HG03442 (cell line): ENCODE results near the gene NGLY1.

Source experiments
- ATAC-seq: cut with Tn5 transposase; IDR thresholded peaks from one replicate; pipeline ENCODE4 v1.9.1; 2021; ENCODE audit warnings: mild to moderate bottlenecking, moderate library complexity; ENCODE audit not compliant: unreplicated experiment

NGLY1 gene

DNA sequence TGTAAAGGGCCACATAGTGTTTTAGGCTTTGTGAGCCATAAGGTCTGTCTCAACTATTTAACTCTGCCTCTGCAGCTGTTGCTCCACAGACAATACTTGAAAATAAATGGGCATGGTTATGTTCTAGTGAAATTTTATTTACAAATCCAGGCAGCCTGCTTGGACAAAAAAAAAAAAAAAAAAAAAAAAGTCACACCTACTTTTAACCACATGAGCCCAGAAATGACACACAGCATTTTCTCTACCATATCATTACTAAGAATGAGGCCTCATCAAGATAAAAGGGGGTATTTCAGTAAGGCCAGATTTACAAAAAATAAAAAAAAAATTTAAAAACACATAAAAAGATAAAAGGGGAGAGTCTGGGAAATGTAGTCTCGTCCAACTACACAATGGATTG is 1.7 kb upstream of the NGLY1 start:
- ATAC-seq, result no peak

DNA sequence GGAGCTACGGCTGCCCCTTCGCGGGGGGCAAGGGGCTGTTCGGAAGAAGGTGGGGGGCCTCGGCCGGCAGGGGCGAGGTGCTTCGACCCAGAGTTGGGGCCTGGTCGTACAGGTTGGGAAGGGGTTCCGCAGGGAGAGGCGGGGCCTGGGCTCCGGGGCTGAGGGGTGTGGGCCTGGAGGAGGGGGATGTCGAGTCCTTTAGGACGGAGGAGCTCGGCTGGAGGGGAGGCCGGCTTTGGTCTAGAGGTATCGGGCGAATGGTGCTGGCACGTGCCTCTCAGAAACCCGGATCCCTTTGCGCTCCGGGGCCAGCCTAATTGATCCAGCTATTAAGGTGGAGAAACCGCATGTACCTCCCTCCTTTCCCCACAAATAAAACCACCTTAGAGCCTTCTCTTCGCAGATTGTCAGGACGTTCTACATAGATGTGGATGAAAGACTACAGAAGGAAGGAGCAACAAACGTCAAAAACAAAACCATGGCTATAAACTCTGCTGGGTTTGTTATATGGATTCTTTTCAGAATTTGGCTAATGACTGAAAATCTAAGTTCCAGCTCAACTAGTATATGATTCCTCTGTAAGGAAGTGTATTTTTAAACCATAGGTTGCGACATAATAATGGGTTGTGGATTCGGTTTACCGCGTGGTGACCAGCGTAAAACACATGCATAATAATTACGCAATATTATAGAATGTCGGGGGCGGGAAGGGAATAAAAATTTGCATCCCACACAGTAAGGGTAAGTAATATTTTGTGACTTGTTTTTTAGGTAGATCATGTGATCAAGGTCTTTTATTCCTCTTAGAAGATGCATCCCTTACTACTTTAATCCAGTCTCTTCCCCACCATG is 644 bp upstream of the NGLY1 start:
- peak; percentile 21 for ATAC-seq

DNA sequence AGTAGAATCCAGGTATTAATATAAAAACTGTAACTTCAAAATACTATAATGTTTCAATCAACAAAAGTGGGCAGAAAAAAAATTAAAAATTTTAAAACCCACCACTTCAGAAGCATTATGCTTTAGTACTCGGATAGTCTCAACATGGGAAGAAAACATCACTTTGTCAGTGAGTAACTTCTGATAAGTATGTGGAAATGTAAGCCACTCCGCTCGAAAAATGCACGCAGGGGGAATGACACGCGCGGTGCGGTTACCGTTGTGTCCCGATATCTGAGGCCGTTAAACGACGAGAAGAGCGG is 656 bp downstream of the NGLY1 start:
- ATAC-seq, result no peak

DNA sequence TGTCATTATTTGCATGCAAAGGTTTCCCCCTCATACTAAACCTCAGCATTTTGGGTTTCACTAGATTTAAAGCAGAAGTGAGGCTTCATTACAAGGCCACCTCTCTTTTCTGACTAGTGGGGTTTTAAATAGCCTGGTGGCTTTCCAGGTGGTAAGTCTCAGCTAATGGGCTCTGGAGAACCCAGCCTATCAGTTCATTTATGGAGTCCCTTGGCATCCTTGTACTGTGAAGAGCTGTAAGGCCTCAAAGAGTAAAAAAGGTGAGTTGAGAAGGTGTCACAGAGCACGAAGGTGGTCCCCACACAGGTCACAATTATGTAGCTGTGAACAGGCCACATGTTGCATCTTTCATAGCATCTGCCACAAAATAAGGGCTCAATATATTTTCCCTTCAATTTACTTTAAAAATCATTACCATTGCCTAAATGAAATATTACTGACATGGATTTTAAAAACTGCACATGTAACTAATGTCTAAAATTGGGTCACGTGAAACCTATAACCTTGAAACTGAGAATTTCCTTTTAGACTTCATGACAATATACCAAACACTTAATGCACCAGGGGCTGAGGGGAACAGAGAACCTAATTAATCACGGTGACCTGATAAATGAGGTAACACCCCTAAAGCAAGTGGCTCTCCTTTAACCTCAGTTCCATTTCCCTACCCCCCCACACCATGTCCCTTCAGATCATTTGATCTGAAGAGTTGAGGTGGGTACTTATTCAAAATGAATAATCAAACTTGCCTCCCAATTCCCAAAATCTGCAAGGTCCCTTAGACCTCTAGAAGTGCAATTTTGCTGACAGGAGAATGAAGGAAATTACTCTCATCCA is 1.3 kb downstream of the NGLY1 start:
- peak; percentile 54 for ATAC-seq

DNA sequence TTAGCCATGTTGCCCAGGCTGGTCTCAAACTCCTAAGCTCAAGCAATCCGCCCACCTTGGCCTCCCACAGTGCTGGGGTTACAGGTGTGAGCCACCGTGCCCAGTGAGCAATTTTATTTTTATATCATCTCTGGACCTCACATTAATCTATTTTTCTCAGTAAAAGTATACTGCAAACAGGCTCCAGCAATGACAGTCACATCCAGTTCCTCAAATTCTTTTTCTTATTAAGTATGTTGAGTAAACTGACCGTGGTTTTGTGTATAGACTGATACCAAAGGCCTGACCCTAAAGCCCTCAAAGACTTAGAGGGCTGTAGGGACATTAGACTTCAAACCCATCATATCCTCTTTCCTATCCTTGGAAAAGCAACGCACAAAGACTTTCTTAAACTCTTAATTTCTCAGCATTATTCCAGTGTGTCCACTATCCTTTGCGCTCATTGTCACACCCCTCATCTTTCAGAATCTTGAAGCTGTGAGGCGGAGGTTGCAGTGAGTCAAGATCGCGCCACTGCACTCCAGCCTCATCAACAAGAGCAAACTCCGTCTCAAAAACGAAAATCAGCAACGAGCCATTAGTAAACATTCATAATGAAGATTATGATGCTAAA is 2.0 kb downstream of the NGLY1 start:
- ATAC-seq, result peak; percentile 0

DNA sequence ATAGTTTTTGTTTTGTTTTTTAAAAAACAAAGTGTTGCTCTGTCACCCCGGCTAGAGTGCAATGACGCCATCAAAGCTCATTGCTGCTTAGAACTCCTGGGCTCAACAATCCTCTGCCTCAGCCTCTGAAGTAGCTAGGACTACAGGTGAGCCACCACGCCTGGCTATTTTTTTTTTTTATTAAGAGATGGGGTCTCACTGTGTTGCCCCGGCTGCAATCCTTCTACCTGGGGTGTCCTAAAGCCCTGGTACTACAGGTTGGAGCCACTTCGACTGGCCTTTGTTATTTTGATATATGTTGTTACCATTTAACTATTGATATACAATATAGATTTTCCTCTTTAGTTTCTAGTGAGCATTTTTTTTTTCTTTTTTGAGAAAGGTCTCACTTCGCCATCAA is 2.6 kb downstream of the NGLY1 start:
- no peak for ATAC-seq

DNA sequence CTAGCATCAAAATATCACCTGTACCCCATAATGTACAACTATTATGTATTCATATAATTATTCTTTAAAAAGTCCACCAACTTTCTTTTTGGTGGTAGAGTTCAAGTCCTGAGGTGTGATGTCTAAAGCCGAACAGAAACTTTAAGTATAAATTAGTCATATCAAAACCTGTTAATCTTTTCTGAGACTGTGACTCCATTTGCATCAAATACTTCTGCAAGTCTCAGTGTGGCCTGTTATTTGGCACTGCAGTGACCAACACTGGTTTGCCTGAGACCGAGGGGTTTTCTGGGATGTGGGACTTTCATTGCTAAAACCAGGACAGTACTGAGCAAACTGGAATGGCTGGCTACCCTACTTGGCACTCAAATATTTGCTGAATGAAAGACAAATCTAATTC is 7.3 kb downstream of the NGLY1 start:
- ATAC-seq, result peak; percentile 79

DNA sequence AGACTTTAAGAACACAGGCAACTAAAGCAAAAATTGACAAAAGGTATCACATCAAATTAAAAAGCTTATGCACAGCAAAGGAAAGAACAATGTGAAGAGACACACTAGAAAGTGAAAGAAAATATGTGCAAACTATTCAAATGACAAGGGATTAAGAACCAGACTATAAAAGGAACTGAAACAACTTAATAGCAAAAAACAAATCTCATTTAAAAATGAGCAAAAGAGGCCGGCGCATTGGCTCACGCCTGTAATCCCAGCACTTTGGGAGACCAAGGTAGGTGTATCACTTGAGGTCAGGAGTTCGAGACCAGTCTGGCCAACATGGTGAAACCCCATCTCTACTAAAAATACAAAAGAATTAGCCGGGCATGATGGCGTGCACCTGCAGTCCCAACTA is 14.4 kb downstream of the NGLY1 start:
- peak; percentile 92 for ATAC-seq

DNA sequence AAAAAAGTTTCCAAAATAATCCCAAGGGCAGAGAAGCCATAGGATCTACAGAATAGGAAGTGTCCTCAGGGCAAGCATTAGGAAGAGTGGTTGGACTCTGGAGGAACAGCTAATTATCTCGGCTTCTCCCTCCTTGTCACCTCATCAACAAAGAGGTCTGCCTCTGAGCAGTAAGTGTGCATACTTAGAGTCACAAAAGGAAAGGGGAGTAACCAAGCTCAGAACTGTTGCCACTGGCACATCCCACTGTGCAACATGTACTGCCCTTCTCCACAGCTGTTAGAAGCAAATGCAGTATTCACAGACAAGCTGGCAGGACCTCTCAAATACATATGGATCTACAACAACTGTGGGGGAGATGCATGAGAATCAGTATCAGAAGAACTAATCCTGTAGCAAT is 31.5 kb downstream of the NGLY1 start:
- no peak for ATAC-seq

DNA sequence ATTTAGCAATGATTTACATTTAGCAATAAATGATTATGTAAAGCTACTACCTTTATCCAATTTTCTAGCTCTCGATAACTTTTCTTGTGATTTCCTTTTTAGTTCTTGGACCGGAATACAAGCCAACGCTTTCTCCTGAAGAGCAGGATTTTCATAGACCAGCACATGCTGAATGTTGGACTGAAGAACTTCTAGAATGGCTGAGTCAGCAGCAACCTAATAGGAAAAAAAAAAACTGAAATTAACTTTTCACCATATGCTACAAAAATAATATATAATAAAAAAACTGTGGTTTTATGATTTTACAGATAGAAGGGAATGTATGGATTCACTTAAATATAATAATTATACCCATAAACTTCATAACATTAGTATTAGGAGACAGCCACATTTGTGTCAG is 32.2 kb downstream of the NGLY1 start:
- no peak for ATAC-seq

DNA sequence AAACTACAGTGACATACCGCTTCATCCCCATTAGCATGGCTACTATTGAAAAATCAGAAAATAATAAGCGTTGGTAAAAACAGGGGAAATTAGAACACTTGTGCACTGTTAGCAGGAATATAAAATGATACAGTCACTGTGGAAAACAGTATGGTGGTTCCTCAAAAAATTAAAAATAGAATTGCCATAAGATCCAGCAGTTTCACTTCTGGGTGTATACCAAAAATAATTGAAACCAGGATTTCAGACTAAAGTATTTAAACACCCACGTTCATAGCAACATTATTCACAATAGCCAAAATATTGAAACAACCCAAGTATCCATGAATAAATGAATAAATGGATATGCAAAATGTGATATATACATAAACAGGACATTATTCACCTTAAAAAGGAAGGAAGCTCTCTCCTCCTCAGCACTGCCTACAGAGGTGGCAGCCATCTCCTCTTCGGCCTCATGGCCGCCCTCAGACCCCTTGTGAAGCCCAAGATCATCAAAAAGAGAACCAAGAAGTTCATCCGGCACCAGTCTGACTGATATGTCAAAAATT is 34.1 kb downstream of the NGLY1 start:
- no peak for ATAC-seq

DNA sequence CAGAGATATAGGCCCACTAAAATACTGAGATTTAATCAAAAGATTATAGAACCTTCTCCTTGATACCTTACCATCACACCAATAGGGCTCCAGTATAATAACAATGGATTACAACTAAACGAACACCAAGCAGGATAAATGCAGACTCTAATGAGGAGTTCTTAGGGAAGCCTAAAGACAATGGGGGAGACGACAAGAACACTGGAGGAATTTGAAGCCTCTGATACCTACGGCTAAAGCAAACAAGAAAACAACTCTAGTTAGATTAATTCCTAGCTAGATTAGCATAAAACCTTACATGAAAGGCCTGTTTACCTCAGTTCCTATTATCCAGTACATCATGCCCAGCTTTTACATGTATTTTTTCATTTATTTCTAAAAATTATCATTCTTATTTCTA is 35.1 kb downstream of the NGLY1 start:
- ATAC-seq, result no peak

DNA sequence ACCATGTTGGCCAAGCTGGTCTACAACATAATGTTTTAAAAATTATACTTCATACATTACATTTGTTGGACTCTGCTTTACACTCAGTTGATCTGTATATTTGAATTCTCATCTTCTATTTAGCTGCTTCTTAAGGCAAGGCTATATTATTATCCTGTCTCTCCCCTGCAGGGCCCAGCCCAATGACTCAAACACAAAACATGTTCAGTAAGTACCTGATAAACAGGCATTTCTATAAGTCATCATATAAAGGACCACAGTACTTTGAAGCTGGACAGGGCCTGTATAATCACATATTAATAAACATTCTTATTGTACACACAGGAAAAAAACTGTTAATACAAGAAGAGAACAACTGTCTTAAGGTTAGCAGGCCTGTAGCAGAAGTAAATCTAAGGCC is 36.2 kb downstream of the NGLY1 start:
- ATAC-seq, result no peak

DNA sequence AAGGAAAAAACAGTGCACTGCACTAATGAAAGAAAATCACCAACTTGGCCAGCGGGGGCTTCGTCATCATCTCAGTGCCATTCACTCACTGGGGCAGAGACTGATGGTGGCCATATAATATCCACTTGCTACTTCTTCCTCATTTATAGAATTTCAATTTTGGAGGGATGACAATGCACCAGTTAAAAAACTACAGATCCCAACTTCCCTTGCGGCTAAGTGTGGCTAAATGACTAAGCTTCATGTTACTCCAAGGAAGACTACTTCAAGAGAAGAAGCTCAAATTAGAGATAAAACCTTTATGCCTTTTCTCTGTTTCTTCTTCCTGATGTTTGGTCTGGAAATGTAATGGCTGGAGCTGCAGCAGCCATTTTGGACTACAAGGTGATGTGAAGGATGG is 38.8 kb downstream of the NGLY1 start:
- ATAC-seq, result no peak

DNA sequence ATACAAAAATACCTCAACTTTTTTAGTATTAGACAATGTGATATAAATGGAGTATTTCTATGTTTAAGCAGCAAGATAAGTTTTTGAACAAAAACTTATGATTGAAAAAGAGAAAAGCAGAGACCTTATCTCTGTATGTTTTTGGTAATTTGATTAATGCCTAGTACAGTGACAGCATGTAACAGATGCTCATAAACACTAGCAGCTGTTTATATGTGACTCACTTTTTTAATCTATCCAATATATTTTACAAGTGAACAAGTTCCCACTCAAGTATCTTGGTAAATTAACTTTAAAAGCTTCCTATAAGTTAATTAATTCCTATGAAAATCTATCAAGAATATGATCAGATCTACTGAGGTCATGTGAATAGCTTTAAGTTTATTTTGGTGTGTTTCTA is 55.1 kb downstream of the NGLY1 start:
- no peak for ATAC-seq

DNA sequence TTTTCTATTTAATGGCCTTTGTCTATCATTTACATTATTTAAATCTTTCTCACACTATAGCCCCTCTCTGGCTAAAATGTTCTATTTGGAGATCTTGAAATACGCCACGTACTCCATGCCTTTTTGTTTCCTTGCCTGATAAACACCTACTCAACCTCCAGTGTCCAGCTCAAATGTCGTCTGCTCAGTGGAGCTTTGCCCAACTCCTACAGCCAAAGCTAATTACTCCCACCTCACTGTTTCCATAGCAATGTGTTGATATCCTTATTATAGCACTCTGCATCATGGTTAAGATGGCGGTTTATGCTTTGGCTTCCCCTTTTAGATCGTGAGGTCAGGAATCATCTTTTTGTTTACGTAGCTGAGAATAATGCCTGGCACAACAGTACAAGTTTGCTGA is 55.9 kb downstream of the NGLY1 start:
- ATAC-seq, result no peak

DNA sequence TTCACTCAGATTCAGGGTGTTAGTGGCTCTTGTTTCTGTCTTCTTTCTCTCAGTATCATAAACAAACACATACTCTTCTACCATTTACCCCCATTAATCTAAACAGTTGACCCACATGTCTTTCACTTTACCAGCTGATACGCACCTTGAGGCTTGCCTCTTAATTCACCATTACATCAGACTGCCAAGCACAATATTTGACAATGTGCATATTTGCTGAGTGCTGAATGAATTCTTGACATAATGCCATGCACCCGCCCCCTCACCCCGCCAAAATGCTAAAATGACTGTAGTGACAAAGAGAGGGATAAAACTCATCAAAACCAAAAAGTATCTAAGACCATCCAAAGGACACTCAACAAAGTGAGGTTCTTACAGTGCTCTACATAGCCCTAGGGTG is 57.4 kb downstream of the NGLY1 start:
- ATAC-seq, result no peak

DNA sequence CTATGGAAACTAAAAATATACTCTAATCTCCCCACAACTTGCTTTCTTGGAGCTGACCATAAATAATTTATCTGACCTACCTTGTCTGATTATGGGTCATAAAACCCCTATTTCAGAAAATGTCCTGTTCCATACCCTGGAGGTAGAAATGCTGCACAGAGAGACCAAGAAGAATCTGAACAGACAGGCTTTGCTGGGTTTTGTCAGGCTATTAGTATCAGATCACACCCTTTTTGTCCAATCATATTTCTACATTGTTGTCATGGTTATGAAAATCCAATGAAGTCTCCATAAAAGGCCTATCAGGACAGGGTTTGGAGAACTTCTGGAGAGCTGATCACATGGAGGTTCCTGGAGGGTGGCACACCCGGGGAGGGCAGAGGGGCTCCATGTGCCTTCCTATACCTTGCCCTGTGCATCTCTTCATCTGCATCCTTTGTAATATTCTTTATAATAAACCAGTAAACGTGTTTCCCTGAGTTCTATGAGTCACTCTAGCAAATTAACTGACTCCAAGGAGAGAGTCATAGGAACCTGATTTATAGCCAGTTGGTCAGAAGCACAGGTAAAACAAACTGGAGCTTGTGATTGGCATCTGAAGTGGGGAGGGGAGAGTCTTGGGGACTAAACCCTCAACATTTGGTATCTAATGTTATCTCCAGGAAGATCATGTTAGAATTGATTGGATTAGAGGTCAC is 58.1 kb downstream of the NGLY1 start:
- no peak for ATAC-seq

DNA sequence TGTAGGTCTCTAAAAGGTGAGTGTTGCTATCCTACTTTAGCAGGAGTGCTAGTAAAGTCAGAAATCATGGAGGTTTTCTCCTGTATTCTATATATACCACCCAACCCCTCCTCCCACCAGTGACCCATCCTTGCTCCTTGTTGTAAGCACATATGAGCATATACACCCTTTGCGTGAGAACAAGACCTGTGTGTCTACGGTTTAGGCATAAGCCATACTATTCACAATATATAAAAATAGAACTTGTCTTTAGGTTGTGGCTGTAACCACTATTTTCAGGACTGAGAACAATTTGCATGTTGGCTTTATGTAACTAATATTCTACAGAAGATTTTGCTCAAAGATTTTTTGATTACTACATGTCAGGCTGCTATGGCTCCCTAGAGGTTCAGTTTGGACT is 59.4 kb downstream of the NGLY1 start:
- ATAC-seq, result peak; percentile 90

DNA sequence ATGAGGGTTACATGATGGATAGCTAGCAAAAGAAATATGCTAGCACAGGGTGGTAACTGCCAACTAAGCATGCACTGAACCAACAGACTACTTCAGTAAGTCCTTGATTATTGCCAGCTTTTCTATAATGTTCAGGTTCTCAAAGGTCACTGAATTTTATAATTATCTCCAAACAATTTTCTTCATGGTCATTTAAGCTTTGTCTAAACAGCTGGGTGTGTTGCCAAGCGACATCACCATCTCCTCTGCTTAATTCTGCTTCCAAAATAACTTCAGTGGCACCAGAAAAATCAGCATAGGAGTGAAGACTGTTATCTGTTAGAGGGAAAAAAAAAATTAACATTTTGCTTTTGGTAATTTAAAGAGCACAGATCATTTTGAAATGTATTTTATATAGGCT is 63.9 kb downstream of the NGLY1 start:
- ATAC-seq, result no peak

DNA sequence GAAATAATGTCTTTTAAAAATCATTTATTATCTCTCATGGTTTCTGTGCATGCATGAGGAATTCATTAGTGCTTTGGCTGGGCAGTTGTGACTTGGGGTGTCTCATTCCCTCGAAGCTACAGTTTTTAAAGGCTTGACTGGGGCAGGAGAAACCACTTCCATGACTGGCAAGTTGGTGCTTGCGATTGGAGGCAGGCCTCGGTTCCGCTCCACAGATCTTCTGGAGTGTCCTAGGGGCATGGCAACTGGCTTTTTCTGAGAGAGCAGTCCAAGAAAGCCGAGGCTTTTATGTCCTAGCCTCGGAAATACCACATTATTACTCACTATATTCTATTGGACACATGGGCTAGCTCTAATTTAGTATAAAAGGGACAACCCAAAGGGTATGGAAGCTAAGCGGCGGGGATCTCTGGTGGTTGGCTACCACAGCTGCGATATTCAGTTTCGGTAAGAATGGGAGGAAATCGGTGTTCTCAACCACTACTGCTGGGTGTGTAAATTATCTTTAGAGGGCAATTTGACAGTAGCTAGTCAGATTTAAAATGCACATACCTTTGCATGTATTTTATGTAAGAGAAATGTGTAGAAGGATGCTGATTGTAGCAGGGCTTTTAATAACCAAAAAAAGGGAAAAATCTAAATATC is 69.8 kb downstream of the NGLY1 start:
- ATAC-seq, result no peak
